ENCODE measurements around the gene SYT15B. TPM values are rescaled to one million over a fixed set of nuclear protein-coding genes. Genes with fewer than 3 reads are reported as not detected.
"Not testable (repeated sequence)": the region's sequence is repeated elsewhere in the genome, so short reads cannot be mapped to it uniquely, and the experiment has no call there.

SYT15B gene
- polyA plus RNA-seq: not detected

GRCh38 chr10:47763554-47764175 is at the start of gene SYT15B:
Gene SYT15B, minus strand, starts transcription at chr10:47763592. Its CDS starts 952 bp downstream, at chr10:47762640.
- H3K4me1 Mint-ChIP-seq; H3K36me3 Mint-ChIP-seq; H3K9me3 Mint-ChIP-seq; H3K4me3 Mint-ChIP-seq; H3K27me3 Mint-ChIP-seq (ENCODE audit: low read depth in 3 of 3); DNase-seq; H3K27ac Mint-ChIP-seq: not testable (repeated sequence)

- DNase-seq; H3K27me3 Mint-ChIP-seq (ENCODE audit: low read depth in 3 of 3); H3K27ac Mint-ChIP-seq; H3K9me3 Mint-ChIP-seq; H3K4me1 Mint-ChIP-seq; H3K4me3 Mint-ChIP-seq; H3K36me3 Mint-ChIP-seq: not testable (repeated sequence)
Measured at GRCh38 chr10:47779590-47779989, 16.2 kb upstream of the SYT15B start.

- not testable (repeated sequence) for DNase-seq
Measured at GRCh38 chr10:47775361-47776231, 12.2 kb upstream of the SYT15B start.

GRCh38 chr10:47770745-47771144 is 7.4 kb upstream of the SYT15B start:
- not testable (repeated sequence) for H3K4me3 Mint-ChIP-seq; H3K36me3 Mint-ChIP-seq; H3K9me3 Mint-ChIP-seq; H3K27me3 Mint-ChIP-seq (ENCODE audit: low read depth in 3 of 3); DNase-seq; H3K4me1 Mint-ChIP-seq; H3K27ac Mint-ChIP-seq

More at GRCh38 chr10:47775361-47776231, 12.2 kb upstream of the SYT15B start:
- not testable (repeated sequence) for H3K36me3 Mint-ChIP-seq; H3K4me1 Mint-ChIP-seq; H3K27ac Mint-ChIP-seq; H3K9me3 Mint-ChIP-seq; H3K27me3 Mint-ChIP-seq (ENCODE audit: low read depth in 3 of 3); H3K4me3 Mint-ChIP-seq

- not testable (repeated sequence) for H3K4me1 Mint-ChIP-seq; H3K27ac Mint-ChIP-seq; H3K4me3 Mint-ChIP-seq; H3K9me3 Mint-ChIP-seq; DNase-seq; H3K36me3 Mint-ChIP-seq; H3K27me3 Mint-ChIP-seq (ENCODE audit: low read depth in 3 of 3)
Measured at GRCh38 chr10:47768578-47769115, 5.3 kb upstream of the SYT15B start.

GRCh38 chr10:47768085-47768484 is 4.7 kb upstream of the SYT15B start:
- not testable (repeated sequence) for H3K4me1 Mint-ChIP-seq; H3K27ac Mint-ChIP-seq; H3K27me3 Mint-ChIP-seq (ENCODE audit: low read depth in 3 of 3); DNase-seq; H3K9me3 Mint-ChIP-seq; H3K4me3 Mint-ChIP-seq; H3K36me3 Mint-ChIP-seq

GRCh38 chr10:47767236-47767635 is 3.8 kb upstream of the SYT15B start:
- H3K27me3 Mint-ChIP-seq (ENCODE audit: low read depth in 3 of 3); H3K36me3 Mint-ChIP-seq; H3K4me3 Mint-ChIP-seq; H3K27ac Mint-ChIP-seq; DNase-seq; H3K4me1 Mint-ChIP-seq; H3K9me3 Mint-ChIP-seq: not testable (repeated sequence)

GRCh38 chr10:47765232-47765631 is 1.8 kb upstream of the SYT15B start:
- not testable (repeated sequence) for H3K36me3 Mint-ChIP-seq; DNase-seq; H3K4me1 Mint-ChIP-seq; H3K27me3 Mint-ChIP-seq (ENCODE audit: low read depth in 3 of 3); H3K9me3 Mint-ChIP-seq; H3K4me3 Mint-ChIP-seq; H3K27ac Mint-ChIP-seq

- H3K27ac Mint-ChIP-seq, H3K4me1 Mint-ChIP-seq, H3K9me3 Mint-ChIP-seq: not testable (repeated sequence)
Measured at GRCh38 chr10:47762674-47763553, 478 bp downstream of the SYT15B start.

GRCh38 chr10:47758855-47759254 is 4.5 kb downstream of the SYT15B start:
- DNase-seq; H3K36me3 Mint-ChIP-seq; H3K27me3 Mint-ChIP-seq (ENCODE audit: low read depth in 3 of 3); H3K9me3 Mint-ChIP-seq; H3K4me3 Mint-ChIP-seq; H3K27ac Mint-ChIP-seq; H3K4me1 Mint-ChIP-seq: not testable (repeated sequence)

More at GRCh38 chr10:47762674-47763553, 478 bp downstream of the SYT15B start:
- H3K4me3 Mint-ChIP-seq; H3K36me3 Mint-ChIP-seq; DNase-seq; H3K27me3 Mint-ChIP-seq (ENCODE audit: low read depth in 3 of 3): not testable (repeated sequence)

GRCh38 chr10:47756169-47756568 is 7.2 kb downstream of the SYT15B start:
- H3K27ac Mint-ChIP-seq; H3K27me3 Mint-ChIP-seq (ENCODE audit: low read depth in 3 of 3); H3K4me1 Mint-ChIP-seq; H3K36me3 Mint-ChIP-seq; DNase-seq; H3K4me3 Mint-ChIP-seq; H3K9me3 Mint-ChIP-seq: not testable (repeated sequence)

- not testable (repeated sequence) for H3K9me3 Mint-ChIP-seq; H3K27me3 Mint-ChIP-seq (ENCODE audit: low read depth in 3 of 3); H3K36me3 Mint-ChIP-seq; DNase-seq; H3K4me3 Mint-ChIP-seq; H3K27ac Mint-ChIP-seq; H3K4me1 Mint-ChIP-seq
Measured at GRCh38 chr10:47753871-47754270, 9.5 kb downstream of the SYT15B start.

GRCh38 chr10:47753176-47753575 is 10.2 kb downstream of the SYT15B start:
- H3K36me3 Mint-ChIP-seq; H3K4me3 Mint-ChIP-seq; H3K27ac Mint-ChIP-seq; DNase-seq; H3K27me3 Mint-ChIP-seq (ENCODE audit: low read depth in 3 of 3); H3K9me3 Mint-ChIP-seq; H3K4me1 Mint-ChIP-seq: not testable (repeated sequence)

GRCh38 chr10:47751821-47752220 is 11.6 kb downstream of the SYT15B start:
- not testable (repeated sequence) for H3K9me3 Mint-ChIP-seq; H3K4me1 Mint-ChIP-seq; H3K4me3 Mint-ChIP-seq; H3K27me3 Mint-ChIP-seq (ENCODE audit: low read depth in 3 of 3); H3K36me3 Mint-ChIP-seq; DNase-seq; H3K27ac Mint-ChIP-seq

All from immature natural killer cell (primary cell).